ENCODE data around the gene RCBTB1. TPM values are rescaled to one million over a fixed set of nuclear protein-coding genes. Genes with fewer than 3 reads are reported as not detected.
A peak's percentile ranks its signal among the peaks of the same experiment; 100 is the strongest.

RCBTB1 gene
- 26.4 and 27.4 TPM in 2 replicates for total RNA-seq

- peak within 1 kb of the TSS; percentile 98 for H2AFZ ChIP-seq (ENCODE audit: low read length)
- no peak for TF ChIP-seq CTCF (IDR thresholded peaks at IDR 0.05; ENCODE audit: extremely low read depth, low read depth, low read length)
- no peaks in the 10 kb centered on the region for H3K27me3 ChIP-seq (ENCODE audit: insufficient read depth, low read length)
- H3K36me3 ChIP-seq (ENCODE audit: insufficient read depth, low read length), result no peaks in the 10 kb centered on the region
- peak within 1 kb of the TSS; percentile 42 for H3K27ac ChIP-seq (ENCODE audit: low read depth, low read length)
- DNase-seq (ENCODE audit: insufficient read length, low spot score, missing footprints), result peak; percentile 98
- H3K79me2 ChIP-seq (ENCODE audit: insufficient read depth, low read length), result peaks cover 41% of the 10 kb centered on the region
- peaks cover 14% of the 10 kb centered on the region for H3K4me1 ChIP-seq (ENCODE audit: insufficient read depth, low read length)
- H4K20me1 ChIP-seq (ENCODE audit: insufficient read depth, low read length), result no peaks in the 10 kb centered on the region
- peak within 1 kb of the TSS; percentile 90 for H3K4me3 ChIP-seq (ENCODE audit: insufficient read depth, low read length)
- peak within 1 kb of the TSS; percentile 97 for H3K4me2 ChIP-seq (ENCODE audit: insufficient read depth, low read length)
- H3K9me3 ChIP-seq (ENCODE audit: low read depth, low read length), result no peaks in the 10 kb centered on the region
Observed at GRCh38 chr13:49585220-49586157, at the start of gene RCBTB1. Gene RCBTB1 (minus strand): TSS chr13:49585558. CDS start chr13:49567279, 18,279 bp downstream.

- no peaks in the 10 kb centered on the region for H3K9me3 ChIP-seq (ENCODE audit: low read depth, low read length)
- H4K20me1 ChIP-seq (ENCODE audit: insufficient read depth, low read length), result no peaks in the 10 kb centered on the region
- no peak overlapping the region for H3K4me2 ChIP-seq (ENCODE audit: insufficient read depth, low read length)
- H3K79me2 ChIP-seq (ENCODE audit: insufficient read depth, low read length), result no peaks in the 10 kb centered on the region
- H3K4me1 ChIP-seq (ENCODE audit: insufficient read depth, low read length), result no peaks in the 10 kb centered on the region
- no peak for DNase-seq (ENCODE audit: insufficient read length, low spot score, missing footprints)
- H3K27me3 ChIP-seq (ENCODE audit: insufficient read depth, low read length), result no peaks in the 10 kb centered on the region
- no peak overlapping the region for H2AFZ ChIP-seq (ENCODE audit: low read length)
- no peak for TF ChIP-seq CTCF (IDR thresholded peaks at IDR 0.05; ENCODE audit: extremely low read depth, low read depth, low read length)
- no peaks in the 10 kb centered on the region for H3K36me3 ChIP-seq (ENCODE audit: insufficient read depth, low read length)
- H3K27ac ChIP-seq (ENCODE audit: low read depth, low read length), result no peak overlapping the region
- H3K4me3 ChIP-seq (ENCODE audit: insufficient read depth, low read length), result no peak overlapping the region
Observed at GRCh38 chr13:49633710-49634109, 48.4 kb upstream of the RCBTB1 start.

DNA sequence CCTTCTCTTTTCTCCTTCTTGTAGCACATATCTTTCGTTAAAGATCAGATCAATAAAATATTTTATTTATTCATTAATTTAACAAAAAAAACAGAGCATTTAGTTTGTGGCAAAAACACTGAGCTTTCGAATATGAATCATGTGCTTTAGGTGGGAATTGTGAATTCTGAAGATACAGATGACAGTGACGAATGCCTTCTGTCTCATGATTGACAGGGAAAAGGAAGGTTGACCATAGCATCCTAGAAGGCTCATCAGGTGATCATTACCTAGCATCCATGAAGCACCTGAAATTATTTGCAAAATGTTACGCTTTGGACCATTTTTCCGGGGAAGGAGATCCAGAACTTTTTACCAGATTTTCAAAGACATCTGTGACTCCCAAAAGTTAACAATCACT, 46.8 kb upstream of the RCBTB1 start:
- no peaks in the 10 kb centered on the region for H3K9me3 ChIP-seq (ENCODE audit: low read depth, low read length)
- no peaks in the 10 kb centered on the region for H3K36me3 ChIP-seq (ENCODE audit: insufficient read depth, low read length)
- no peak overlapping the region for H3K4me3 ChIP-seq (ENCODE audit: insufficient read depth, low read length)
- no peak for TF ChIP-seq CTCF (IDR thresholded peaks at IDR 0.05; ENCODE audit: extremely low read depth, low read depth, low read length)
- no peak overlapping the region for H3K27ac ChIP-seq (ENCODE audit: low read depth, low read length)
- no peak overlapping the region for H3K4me2 ChIP-seq (ENCODE audit: insufficient read depth, low read length)
- no peaks in the 10 kb centered on the region for H3K79me2 ChIP-seq (ENCODE audit: insufficient read depth, low read length)
- no peaks in the 10 kb centered on the region for H3K4me1 ChIP-seq (ENCODE audit: insufficient read depth, low read length)
- H4K20me1 ChIP-seq (ENCODE audit: insufficient read depth, low read length), result no peaks in the 10 kb centered on the region
- DNase-seq (ENCODE audit: insufficient read length, low spot score, missing footprints), result no peak
- H3K27me3 ChIP-seq (ENCODE audit: insufficient read depth, low read length), result no peaks in the 10 kb centered on the region
- H2AFZ ChIP-seq (ENCODE audit: low read length), result no peak overlapping the region

- Histone ChIP-seq H3K4me3 (ENCODE audit: insufficient read depth, low read length) (no peak overlapping the region), H3K27me3 (ENCODE audit: insufficient read depth, low read length) (no peaks in the 10 kb centered on the region), H2AFZ (ENCODE audit: low read length) (no peak overlapping the region), H3K9me3 (ENCODE audit: low read depth, low read length) (no peaks in the 10 kb centered on the region), H3K79me2 (ENCODE audit: insufficient read depth, low read length) (no peaks in the 10 kb centered on the region), H3K36me3 (ENCODE audit: insufficient read depth, low read length) (no peaks in the 10 kb centered on the region), H3K4me1 (ENCODE audit: insufficient read depth, low read length) (no peaks in the 10 kb centered on the region), H3K4me2 (ENCODE audit: insufficient read depth, low read length) (no peak overlapping the region), H3K27ac (ENCODE audit: low read depth, low read length) (no peak overlapping the region), H4K20me1 (ENCODE audit: insufficient read depth, low read length) (no peaks in the 10 kb centered on the region)
- TF ChIP-seq CTCF (IDR thresholded peaks at IDR 0.05; ENCODE audit: extremely low read depth, low read depth, low read length), result no peak
- DNase-seq (ENCODE audit: insufficient read length, low spot score, missing footprints), result no peak
Observed at GRCh38 chr13:49630580-49630979, 45.2 kb upstream of the RCBTB1 start.

Data from osteoblast (primary cell).